GM12801 (cell line): Measurements from ENCODE around the gene EPHB6.

ENCODE experiments used
- TF ChIP-seq, protein P1 (sequence below): IDR thresholded peaks from one replicate; pipeline ENCODE4 v1.5.1; 2011; ENCODE audit warnings: control low read depth; ENCODE audit not compliant: insufficient read length; ENCODE audit errors: extremely low read depth

EPHB6 gene

DNA sequence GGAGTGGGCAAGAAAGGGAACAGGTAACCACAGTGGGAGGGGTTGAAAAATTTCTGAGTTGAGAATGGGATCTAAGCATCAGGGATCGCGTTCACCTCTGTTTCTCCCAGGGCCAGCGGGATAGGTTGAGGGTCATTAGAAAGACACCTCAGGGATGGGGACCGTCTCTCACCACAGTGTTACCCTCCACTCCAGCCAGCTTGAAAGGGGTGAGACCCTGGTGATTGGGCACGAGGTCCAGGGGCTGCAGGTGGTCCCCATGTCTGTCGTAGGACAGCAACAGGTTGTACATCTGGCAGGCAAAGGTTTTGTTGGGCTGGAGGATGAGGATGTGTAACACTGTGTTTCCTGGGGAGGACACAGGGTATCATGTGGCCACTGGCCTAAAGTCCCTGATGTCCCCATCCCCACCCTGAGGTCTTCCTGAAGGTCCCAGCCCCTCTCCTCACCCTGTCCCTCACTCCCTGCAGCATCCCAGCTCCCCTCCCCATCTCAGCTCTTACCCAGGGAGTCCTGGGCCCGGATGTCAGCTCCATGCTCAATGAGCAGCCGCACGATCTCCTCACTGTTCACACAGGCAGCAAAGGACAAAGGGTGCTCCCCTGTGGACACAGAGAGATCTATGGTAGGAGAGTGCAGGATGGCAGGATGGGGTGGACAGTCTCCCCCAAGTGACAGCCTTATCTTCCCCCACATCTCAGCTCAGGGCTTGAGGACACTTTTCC lies 21.5 kb downstream of the EPHB6 start:
- TF ChIP-seq, protein P1, sequence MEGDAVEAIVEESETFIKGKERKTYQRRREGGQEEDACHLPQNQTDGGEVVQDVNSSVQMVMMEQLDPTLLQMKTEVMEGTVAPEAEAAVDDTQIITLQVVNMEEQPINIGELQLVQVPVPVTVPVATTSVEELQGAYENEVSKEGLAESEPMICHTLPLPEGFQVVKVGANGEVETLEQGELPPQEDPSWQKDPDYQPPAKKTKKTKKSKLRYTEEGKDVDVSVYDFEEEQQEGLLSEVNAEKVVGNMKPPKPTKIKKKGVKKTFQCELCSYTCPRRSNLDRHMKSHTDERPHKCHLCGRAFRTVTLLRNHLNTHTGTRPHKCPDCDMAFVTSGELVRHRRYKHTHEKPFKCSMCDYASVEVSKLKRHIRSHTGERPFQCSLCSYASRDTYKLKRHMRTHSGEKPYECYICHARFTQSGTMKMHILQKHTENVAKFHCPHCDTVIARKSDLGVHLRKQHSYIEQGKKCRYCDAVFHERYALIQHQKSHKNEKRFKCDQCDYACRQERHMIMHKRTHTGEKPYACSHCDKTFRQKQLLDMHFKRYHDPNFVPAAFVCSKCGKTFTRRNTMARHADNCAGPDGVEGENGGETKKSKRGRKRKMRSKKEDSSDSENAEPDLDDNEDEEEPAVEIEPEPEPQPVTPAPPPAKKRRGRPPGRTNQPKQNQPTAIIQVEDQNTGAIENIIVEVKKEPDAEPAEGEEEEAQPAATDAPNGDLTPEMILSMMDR, result no peak

DNA sequence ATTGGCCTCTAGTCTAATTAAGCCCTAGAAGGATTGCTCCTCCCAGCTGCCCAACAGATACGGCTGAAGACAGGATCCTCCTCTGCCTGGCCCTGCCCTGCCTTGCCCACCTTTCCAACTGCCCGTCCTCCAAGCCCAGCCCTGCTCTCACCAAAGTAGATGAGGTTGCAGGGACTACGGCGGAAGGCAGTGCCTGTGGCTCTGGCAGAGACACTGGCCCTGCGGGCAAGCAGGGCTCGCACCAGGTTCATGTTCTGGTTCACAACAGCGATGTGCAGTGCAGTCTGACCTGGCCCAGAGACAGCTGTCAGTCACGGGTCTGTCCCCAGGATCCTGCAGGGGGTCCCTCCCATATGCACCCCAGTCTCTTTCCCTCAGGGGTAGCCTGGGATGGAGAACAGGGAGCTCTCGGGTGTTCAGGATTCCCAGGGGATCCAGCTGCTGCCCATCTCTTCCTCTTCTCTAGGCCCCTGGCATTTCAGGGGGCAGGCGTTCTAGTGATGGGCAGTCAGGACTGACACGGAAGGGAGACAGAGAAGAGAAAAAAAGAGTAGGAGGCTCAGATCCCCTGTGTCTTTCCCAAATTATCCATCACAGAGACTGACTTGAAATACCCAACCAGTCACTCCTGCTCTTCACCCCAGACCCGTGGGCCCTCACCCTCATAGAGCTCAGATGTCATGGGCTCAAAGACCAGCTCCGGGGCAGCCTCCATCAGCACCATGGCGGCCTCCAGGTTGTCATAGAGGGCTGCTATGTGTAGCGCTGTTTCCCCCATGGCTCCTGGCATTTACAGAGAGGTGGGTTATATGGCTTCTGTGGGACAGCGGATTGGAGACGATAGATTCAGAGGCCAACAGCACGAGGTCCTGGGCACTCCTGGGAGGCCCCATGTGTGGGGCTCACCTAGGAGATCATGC lies 22.4 kb downstream of the EPHB6 start:
- TF ChIP-seq, protein P1, result no peak

DNA sequence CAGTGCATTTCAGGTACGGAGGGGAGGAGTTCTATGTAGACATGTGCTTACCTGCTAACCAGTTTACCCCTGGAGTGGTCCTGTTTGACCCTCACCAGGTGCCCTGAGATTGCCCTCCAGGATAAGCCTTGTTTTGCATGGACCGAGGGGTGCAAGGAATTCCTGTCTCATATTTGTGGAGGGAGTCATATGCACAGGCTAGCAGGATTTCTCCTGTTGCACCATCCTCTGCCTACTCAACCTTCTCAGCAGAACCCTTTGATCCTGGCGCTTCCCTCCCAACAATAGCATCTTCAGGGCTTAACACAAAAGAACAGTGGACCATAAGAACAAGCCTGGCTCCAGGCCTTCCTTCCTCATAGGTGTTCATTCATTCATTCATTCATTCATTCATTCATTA lies 23.4 kb downstream of the EPHB6 start:
- TF ChIP-seq, protein P1, result no peak

DNA sequence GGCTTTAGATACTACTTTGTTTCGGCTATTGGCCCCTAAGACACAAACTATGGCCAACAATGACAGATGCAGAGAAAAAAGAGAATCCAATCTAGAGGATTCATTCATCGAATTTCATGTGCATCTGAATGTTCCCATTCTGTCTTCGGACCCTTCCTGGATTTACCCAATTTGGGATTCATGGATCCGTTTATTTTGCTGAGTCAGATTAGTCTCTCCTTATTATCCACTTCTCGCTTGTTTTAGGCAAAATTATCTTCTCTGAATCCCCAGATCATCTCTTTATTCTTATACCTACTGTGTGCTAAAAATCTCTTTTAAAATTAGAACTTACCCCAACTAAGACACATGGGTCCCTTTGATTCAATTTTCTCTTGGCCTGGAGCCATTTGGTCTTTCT lies 24.2 kb downstream of the EPHB6 start:
- TF ChIP-seq, protein P1, result no peak

DNA sequence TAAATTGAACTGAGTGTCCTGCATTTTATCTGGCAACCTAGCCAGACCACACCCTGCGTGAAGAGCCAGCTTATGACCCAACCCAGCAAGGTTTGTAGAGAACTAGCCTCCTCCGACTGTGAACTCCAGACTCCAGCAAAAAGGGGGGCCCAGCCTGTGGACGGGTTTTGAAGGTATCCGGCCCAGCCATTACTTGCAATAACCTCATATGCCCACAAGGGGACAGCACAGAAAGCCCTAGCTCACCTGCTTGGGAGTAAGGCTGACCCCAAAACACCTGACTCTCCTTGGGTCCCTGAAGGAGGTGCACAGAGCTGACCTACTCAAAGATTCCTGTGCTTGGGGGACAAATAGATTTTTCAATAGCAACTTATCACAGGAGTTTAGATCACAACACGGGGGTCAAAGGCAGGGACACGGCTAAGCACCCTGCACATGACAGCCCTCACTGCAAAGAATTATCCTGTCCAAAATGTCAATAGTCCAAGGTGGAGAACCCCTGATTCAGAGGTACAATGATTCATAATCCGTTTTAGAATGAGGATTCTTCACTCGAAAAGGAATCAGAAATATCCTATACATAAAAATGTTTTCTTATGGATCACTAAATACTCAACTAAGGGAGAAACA lies 26.1 kb downstream of the EPHB6 start:
- TF ChIP-seq, protein P1, result no peak

DNA sequence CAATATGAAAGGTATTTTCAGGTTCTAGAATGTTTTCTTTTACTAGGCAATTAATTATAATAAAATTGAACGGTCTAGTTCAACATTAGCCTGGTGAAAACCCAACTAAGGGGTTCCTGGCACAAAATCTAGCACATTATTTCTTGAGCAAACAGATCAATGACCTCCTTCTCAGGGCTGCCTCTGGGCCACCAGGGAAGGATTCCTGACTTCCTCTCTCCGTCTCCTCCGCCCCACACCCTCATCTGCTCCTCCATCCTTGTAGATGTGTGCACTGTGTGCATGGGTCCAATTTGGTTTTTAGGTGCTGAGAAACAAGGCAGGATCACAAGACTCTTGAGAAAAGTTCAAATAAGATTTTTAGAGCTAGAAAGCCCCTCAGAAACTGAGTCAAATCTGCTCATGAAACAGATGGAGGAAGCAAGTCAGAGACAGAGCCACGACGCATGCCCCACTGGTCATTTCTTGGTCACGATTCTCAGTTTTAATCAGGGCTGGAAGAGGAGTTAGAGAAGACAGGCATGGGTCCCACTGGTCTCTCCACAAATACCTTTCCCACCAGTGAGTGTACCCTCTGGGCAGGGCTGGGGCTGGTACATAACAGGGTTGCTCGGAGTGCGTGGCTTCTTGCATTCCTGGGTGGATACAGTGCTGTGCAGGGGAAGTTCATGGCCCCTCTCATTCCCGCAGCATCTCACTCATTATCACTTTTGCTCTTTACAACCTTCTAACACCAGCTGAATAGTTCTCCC lies 26.9 kb downstream of the EPHB6 start:
- TF ChIP-seq, protein P1, result no peak

DNA sequence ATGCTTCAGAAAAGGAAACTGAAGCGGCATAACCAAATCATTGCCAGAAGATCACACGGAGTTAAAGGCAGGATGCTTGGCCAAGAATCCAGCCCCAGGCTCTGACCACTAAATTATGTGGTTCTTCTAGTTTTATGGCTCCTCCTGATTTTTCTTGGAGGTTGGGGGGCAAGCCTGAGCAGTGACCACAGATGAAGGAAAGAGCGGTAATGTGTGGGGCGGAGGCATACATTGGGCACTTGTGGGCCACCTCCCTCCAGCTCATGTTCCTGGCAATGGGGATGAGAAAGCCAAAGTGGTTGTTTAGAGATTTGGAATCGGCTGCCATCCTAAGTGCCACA lies 27.4 kb downstream of the EPHB6 start:
- TF ChIP-seq, protein P1, result no peak
